Measurements from ENCODE around the gene PIP5KL1.

DNA sequence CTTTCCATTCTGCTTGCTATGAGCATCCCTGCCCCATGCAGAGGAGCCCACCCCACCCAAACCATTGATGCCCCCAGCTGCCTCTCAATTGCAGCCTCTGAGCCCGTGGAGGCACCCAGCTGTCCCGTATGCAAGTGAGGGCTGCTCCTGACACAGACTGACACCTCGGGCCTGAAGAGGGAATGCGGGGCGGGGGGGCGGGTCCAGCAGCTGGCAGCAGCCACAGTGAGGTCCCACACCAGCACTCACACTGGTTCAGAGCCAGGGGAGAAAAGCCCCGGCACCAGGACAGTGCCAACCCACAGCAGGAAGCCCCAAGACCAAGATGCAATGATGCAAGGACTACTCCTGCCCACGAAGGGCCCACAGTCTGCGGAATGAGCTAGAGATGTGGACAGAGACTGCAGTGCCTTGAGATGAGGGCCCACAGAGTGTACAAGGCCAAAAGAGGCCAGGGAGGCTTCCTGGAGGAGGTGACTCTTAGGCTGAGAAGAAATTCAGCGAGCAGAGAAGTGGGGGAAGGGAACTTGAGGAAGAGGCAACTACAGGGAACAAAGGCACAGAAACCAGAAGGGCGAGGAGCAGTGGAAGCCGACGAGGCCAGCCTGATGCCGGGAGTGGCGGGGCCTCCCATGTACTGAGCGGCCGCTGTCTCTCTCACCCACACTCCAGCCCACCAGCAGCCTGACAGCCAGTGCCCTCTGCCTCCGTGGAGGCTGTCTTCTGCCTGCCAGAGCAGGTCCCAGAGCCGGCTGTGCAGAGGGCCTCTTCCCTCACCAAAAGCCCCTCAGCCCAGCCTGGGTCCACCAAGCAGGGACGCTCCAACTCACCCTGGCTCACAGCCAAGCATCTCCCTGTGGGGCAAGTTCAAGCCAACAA, 41.0 kb upstream of the PIP5KL1 start:
- TF ChIP-seq CTCF (IDR thresholded peaks at IDR 0.05; ENCODE audit: low read length) (no peak), EZH2 (IDR thresholded peaks at IDR 0.05; ENCODE audit: borderline replicate concordance, low read length) (no peak)
